Osteocyte (in vitro differentiated cells): ENCODE measurements around the gene ACKR2. TPM values are rescaled to one million over a fixed set of nuclear protein-coding genes. Genes with fewer than 3 reads are reported as not detected.
A peak's percentile ranks its signal among the peaks of the same experiment; 100 is the strongest.

ENCODE experiments used
- DNase-seq: peaks from one replicate; pipeline ENCODE4 v3.0.0; 2021; ENCODE audit warnings: mixed read lengths; ENCODE audit not compliant: unreplicated experiment; ENCODE audit errors: extremely low spot score
- H3K27ac Mint-ChIP-seq: one replicate; pipeline ENCODE4 v1.8.0; 2021; ENCODE audit warnings: mild to moderate bottlenecking, mixed read lengths; ENCODE audit not compliant: unreplicated experiment
- H3K27me3 Mint-ChIP-seq: one replicate; pipeline ENCODE4 v1.8.0; 2021; ENCODE audit warnings: mixed read lengths; ENCODE audit not compliant: unreplicated experiment
- H3K36me3 Mint-ChIP-seq: one replicate; pipeline ENCODE4 v1.8.0; 2021; ENCODE audit warnings: mixed read lengths; ENCODE audit not compliant: unreplicated experiment
- H3K4me1 Mint-ChIP-seq: one replicate; pipeline ENCODE4 v1.8.0; 2021; ENCODE audit warnings: mixed read lengths; ENCODE audit not compliant: unreplicated experiment
- H3K4me3 Mint-ChIP-seq: one replicate; pipeline ENCODE4 v1.8.0; 2021; ENCODE audit warnings: mild to moderate bottlenecking, moderate library complexity, mixed read lengths; ENCODE audit not compliant: unreplicated experiment
- H3K9me3 Mint-ChIP-seq: one replicate; pipeline ENCODE4 v1.8.0; 2021; ENCODE audit warnings: mixed read lengths; ENCODE audit not compliant: unreplicated experiment
- CTCF ChIP-seq: fragments of 200-600 bp; sonication (generic); IDR thresholded peaks from 2 replicates; pipeline ENCODE4 v1.5.0; 2021; ENCODE audit warnings: antibody characterized with exemption, mild to moderate bottlenecking, moderate library complexity
- long read RNA-seq: library from polyadenylated mRNA; unstranded; transcript quantifications from one replicate; pipeline ENCODE4 v2.0.0, GENCODE V29; 2021
- total RNA-seq: library from RNA; stranded (reverse); gene quantifications from 2 replicates; pipeline ENCODE4 v1.2.1, GENCODE V29; 2021

The ACKR2 gene
- total RNA-seq = 0.19 and 0.24 TPM in 2 replicates
- long read RNA-seq = 0 reads

- DNase-seq = no peak
- Mint-ChIP-seq H3K4me1 (peaks cover 8% of the 10 kb centered on the region), H3K27ac (no peak within 1 kb of the TSS), H3K36me3 (no peaks in the 10 kb centered on the region), H3K9me3 (no peaks in the 10 kb centered on the region), H3K27me3 (peaks cover 59% of the 10 kb centered on the region), H3K4me3 (no peak within 1 kb of the TSS)
- no peak for TF ChIP-seq CTCF
Observed at GRCh38 chr3:42809202-42809601, at the start of gene ACKR2. Gene ACKR2, plus strand, starts transcription at chr3:42809445. Its CDS starts 55,058 bp downstream, at chr3:42864503.

- Mint-ChIP-seq H3K4me3 (no peak overlapping the region), H3K9me3 (no peaks in the 10 kb centered on the region), H3K4me1 (peaks cover 5% of the 10 kb centered on the region), H3K36me3 (no peaks in the 10 kb centered on the region), H3K27ac (no peak overlapping the region), H3K27me3 (peaks cover 32% of the 10 kb centered on the region)
- no peak for TF ChIP-seq CTCF
- peak; percentile 44 for DNase-seq
Observed at GRCh38 chr3:42762046-42762724, 47.1 kb upstream of the ACKR2 start.

GRCh38 chr3:42763021-42763420 lies 46.2 kb upstream of the ACKR2 start:
- Mint-ChIP-seq H3K36me3 (no peaks in the 10 kb centered on the region), H3K4me1 (peaks cover 5% of the 10 kb centered on the region), H3K4me3 (no peak overlapping the region), H3K27ac (no peak overlapping the region), H3K9me3 (no peaks in the 10 kb centered on the region), H3K27me3 (peaks cover 32% of the 10 kb centered on the region)
- no peak for DNase-seq
- TF ChIP-seq CTCF = no peak

- Mint-ChIP-seq H3K36me3 (no peaks in the 10 kb centered on the region), H3K27me3 (peaks cover 21% of the 10 kb centered on the region), H3K4me3 (no peak overlapping the region), H3K4me1 (peaks cover 5% of the 10 kb centered on the region), H3K27ac (no peak overlapping the region), H3K9me3 (no peaks in the 10 kb centered on the region)
- no peak for DNase-seq
- no peak for TF ChIP-seq CTCF
Observed at GRCh38 chr3:42764115-42764514, 45.1 kb upstream of the ACKR2 start.

GRCh38 chr3:42764561-42765295 lies 44.5 kb upstream of the ACKR2 start:
- Mint-ChIP-seq H3K4me3 (no peak overlapping the region), H3K27ac (no peak overlapping the region), H3K27me3 (peaks cover 18% of the 10 kb centered on the region), H3K4me1 (peaks cover 5% of the 10 kb centered on the region), H3K36me3 (no peaks in the 10 kb centered on the region), H3K9me3 (no peaks in the 10 kb centered on the region)
- no peak for TF ChIP-seq CTCF
- peak; percentile 66 for DNase-seq
